ENCODE results near the gene TNKS2.
"Not testable (repeated sequence)": the region's sequence is repeated elsewhere in the genome, so short reads cannot be mapped to it uniquely, and the experiment has no call there.

The TNKS2 gene

DNA sequence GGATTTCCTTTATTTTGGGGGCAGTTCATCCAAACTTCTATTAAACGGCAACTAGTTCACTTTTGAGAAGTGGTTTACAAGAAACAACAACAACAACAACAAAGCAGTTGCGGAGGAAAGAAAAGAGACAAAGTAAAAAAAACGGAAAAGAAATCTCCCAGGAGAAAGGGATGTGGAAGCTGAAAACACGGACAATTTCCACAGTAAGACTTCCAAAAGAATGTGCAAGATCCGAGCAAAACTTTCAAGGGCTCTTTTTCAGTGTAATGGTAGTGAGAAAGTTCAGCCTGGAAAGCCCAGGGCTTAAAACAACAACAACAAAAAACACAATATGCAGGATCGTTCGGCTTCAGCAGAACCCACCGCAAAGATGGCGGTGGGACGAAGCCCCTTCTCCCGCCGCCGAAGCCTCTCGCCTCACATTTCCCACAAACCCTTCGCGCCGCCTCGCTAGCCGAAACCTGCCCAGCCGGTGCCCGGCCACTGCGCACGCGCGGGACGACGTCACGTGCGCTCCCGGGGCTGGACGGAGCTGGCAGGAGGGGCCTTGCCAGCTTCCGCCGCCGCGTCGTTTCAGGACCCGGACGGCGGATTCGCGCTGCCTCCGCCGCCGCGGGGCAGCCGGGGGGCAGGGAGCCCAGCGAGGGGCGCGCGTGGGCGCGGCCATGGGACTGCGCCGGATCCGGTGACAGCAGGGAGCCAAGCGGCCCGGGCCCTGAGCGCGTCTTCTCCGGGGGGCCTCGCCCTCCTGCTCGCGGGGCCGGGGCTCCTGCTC, at the start of gene TNKS2:
Gene TNKS2, plus strand, starts transcription at position 553 of the 775 bp plus-strand sequence. CDS start 265 bp downstream, outside the sequence.
- DNase-seq: peak; percentile 98

DNA sequence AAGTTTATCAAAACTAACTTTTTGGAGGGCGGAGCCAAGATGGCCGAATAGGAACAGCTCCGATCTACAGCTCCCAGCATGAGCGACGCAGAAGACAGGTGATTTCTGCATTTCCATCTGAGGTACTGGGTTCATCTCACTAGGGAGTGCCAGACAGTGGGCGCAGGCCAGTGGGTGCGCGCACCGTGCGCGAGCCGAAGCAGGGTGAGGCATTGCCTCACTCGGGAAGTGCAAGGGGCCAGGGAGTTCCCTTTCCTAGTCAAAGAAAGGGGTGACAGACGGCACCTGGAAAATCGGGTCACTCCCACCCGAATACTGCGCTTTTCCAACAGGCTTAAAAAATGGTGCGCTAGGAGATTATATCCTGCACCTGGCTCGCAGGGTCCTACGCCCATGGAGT, 48.6 kb upstream of the TNKS2 start:
- not testable (repeated sequence) for DNase-seq

DNA sequence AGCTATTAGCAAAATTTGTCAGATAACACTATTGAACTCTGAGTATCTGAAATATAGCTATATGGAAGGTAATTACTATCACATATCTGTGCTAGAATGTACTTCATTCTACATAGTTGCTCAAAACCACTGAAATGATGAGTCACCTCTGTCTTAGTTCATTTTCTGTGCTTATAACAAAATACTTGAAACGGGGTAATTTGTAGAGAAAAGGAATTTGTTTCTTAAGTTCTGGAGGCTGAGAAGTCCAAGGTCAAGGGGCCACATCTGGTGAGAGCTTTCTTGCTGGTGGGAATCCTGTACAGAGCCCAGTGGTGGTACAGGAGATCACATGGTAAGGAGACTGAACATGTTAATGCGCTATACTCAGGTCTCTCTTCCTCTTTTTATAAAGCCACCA, 41.9 kb upstream of the TNKS2 start:
- DNase-seq: peak; percentile 22

DNA sequence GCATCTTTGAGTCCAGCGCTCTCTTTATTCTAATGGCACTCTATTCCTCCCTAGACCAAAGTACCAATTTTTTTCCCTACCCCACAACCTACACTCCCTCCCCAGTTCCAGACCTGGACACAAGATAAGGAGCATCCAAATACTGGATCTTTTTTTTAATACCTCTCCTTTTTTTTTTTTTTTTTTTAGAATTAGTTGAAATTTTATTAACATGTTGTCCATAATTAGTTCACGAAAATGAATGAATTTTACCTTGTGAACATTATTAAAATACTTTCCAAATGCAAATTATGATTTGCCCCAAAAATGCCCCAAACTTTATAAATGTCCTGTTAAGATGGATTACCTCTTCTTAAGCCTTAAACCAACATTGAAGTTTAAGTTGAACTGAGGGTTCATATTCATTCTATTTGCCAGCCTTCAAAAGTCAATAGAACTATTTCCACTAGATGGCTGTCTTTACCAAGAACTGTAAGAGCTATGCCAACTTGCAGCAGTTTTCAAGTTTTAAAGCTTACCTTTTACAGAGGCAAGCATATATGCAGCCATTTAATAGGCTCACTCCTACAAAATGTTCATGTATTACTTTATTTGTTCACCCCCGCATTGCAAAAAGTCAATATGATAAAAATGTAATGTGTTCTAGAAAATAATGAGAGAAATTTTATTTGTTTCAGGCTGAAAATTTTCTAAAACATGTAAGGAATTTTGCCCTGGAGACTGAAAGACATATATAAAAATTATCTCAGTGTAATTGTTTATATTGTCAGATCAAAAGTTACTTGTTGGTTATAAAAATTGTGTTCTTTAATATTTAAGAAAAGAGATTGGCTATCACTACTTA, 39.7 kb upstream of the TNKS2 start:
- peak; percentile 88 for DNase-seq

DNA sequence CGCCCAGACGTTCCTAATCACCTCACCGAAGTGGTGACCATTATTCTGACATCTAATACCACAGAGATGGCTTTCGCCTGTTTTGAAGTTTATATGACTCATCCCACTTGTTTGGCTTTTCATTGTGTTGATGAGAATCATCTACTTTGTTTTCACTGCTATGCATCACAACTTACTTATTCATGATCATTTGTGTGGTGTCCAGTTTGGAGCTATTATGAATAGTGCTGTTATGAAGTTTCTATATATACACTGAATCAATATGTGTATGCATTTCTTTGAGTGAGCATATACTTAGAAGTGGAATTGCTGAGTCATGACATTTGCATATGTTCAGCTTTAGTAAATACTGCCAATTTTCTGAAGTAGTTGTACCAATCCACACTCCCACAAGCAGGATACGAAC, 38.6 kb upstream of the TNKS2 start:
- DNase-seq: peak; percentile 22

DNA sequence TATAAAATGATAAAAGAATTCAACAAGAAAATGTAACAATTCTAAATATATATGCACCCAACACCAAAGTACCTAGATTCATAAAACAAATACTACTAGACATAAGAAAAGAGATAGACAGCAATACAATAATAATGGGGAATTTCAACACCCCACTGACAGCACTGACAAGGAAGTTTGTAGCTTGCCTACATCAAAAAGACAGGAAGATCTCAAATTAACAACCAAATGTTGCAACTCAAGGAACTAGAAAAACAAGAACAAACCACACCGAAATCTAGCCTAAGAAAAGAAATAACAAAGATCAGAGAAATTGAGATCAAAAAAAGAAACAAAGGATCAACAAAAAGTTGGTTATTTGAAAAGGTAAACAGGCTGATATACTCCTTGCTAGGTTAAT, 36.5 kb upstream of the TNKS2 start:
- DNase-seq: peak; percentile 10

DNA sequence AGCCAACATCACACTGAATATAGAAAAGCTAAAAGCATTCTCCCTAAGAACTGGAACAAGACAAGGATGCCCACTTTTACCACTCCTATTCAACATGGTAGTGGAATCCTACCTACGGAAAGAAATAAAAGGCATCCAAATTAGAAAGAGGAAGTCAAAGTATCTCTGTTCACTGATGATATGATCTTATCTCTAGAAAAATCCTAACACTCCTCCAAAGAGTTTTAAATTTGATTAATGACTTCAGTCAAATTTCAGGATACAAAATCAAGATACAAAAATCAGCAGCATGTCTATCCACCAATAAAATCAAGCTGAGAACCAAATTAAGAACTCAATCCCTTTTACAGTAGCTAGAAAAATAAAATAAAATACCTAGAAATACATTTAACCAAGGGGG, 35.3 kb upstream of the TNKS2 start:
- peak; percentile 46 for DNase-seq

DNA sequence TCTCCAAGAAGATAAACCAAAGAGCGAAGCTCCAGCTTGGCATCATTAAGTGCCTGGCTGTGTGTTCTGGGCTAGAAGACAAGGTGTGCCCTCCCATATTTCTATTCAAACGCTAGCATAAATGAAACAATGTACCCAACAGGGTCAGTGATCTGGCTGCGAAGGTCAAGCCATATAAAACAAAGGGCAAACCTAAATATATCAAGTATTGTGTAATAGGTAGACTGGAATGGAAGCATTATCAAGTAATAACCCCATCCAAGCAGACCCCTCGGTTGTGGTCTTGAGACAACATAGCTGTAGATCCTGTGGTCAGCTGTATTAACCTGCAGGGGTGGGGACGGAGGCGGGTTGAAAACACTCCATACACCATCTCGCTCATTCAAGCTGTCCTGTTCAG, 31.6 kb upstream of the TNKS2 start:
- DNase-seq: no peak

DNA sequence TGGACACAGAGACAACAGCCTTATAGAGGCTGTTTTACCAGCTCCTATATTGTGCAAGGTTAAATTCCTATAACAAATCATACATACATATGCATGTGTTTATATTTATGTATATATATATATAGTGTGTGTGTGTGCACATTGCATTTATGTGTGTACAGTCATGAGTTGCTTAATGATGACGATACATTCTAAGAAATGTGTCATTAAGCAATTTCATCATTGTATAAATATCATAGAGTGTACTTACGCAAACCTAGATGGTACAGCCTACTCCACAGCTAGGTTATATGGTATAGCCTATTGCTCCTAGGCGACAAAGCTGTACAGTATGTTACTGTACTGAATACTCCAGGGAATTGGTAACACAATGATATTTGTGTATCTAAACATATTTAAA, 30.1 kb upstream of the TNKS2 start:
- DNase-seq: peak; percentile 6

DNA sequence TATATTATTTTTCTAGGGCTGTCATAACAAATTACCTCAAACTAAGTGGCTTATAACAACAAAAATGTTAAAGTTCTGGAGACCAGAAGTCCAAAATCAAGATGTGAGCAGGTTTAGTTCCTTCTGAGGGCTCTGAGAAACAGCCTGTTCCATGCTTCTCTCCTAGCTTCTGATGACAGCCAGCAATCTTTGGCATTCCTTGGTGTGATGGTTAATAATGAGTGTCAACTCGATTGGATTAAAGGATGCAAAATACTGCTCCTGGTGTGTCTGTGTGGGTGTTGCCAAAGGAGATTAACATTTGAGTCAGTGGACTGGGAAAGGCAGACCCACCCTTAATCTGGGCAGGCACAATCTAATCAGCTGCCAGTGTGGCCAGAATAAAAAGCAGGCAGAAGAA, 26.3 kb upstream of the TNKS2 start:
- peak; percentile 14 for DNase-seq

DNA sequence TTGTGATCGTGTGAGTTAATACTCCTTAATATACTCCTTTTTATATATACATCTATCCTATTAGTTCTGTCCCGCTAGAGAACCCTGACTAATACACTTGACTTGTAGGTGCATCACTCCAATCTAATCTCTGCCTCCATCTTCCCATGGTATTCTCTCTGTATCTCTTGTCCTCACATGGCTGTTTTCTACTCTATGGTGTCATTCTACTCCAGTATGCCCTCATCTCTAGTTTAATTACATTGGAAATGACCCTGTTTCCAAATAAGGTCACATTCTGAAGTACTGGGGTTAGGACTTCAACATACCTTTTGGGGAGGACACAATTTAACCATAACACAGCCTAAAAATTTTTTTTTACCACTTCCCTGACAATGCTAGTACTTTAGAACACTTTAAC, 25.8 kb upstream of the TNKS2 start:
- DNase-seq: no peak

DNA sequence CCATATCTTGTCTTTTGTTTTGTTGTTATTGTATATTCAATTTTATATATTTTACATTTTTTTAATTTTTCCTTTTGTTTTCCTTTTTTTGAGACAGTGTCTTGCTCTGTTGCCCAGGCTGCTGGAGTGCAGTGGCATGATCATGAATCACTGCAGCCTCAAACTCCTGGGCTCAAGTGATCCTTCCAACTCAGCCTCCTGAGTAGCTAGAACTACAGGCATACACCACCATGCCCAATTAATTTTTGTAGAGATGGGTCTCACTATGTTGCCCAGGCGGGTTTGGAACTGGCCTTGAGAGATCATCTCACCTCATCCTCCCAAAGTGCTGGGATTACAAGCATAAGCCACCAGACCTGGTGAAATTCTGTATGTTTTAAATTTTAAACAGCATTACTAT, 25.4 kb upstream of the TNKS2 start:
- no peak for DNase-seq

DNA sequence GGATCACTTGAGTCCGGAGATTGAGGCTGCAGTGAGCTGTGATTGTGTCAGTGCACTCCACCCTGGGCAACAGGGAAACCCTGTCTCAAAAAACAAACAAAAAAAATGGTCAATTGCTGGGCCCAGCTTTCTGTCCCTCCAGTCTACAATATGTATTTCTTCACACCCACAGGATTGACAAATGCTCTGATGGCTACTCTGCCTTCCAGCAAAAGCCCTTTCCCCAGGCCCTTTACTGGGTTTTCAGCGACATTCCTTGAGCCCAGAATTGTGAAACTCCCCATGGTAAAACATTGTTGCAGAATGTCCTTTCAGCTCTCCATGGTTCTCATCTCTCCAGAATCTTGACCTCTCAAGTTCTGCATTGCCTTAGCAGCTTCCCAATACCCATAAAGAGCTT, 23.7 kb upstream of the TNKS2 start:
- DNase-seq: no peak

DNA sequence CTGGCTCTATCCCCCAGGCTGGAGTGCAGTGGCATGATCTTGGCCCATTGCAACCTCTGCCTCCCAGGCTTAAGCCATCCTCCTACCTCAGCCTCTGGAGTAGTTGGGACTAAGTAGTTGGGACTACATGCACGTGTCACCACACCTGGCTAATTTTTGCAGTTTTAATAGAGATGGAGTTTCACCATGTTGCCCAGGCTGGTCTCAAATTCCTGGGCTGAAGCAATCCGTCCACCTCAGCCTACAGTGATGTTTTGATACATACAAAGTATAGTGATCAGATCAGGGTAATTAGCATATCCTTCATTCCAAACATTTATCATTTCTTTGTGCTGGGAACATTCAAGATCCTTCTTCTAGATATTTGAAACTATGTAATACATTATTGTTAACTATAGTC, 22.5 kb upstream of the TNKS2 start:
- DNase-seq: no peak

DNA sequence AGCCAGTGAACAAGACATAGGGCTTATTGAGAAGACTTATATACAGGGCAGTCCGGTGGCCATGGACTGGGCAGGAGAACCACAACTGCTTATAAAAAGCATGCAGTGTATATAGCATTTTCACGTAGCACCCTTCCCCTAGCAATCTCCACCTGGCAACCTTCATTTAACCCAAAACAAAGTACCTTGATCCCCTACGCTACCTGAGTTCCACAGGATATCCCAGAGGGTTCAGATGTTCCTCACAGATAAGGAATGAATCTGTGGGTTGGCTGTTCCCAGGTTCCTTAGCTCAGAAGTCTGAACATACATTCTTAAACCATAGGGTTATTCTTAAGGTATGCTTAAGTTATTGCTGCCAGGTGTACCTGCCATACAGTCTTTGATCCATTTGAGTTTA, 22.0 kb upstream of the TNKS2 start:
- DNase-seq: no peak

DNA sequence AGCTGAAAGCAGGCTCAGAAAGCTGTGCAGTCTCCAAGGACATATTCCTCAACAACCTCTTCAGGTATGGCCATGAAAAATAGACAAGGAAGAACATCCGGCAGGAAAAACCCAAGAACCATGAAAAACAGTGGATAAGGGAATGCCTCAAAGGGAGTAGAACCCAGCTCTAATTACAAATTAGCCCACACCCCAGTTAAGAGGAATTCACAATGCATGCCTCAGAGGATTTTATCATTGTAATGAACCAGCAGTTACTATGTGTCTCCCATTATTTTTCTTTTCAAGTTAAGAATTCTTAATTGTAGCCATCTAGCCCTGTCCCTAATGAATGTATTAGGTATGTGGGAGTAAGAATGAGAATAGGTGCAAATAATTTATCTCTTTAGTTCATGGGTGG, 19.7 kb upstream of the TNKS2 start:
- no peak for DNase-seq

DNA sequence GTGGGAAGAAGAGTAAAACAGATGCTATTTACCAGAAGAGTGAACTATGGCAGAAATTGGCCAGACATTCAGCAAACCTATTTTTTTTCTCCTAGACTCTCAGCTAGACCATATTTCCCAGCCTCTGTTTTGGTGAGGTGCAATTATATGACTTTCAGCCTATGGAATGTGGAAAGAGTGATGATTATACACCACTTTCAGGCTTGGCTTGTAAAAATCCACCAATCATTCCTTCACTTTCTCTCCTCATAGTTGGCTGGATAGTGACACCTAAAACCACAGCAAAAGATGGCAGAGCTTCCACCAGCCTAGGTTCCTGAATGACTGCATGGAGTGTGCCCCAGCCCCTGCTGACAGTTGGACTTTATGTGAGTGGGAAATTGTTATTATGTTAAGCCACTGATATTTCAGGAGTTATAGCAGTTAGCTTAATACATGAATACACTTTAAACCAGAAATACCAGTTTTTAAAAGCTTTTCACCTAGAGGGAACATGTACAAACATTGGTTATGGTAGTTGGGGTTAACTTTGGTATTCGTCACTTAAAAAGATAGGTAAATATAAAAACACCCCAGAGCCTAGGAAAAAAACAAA, 19.1 kb upstream of the TNKS2 start:
- no peak for DNase-seq

DNA sequence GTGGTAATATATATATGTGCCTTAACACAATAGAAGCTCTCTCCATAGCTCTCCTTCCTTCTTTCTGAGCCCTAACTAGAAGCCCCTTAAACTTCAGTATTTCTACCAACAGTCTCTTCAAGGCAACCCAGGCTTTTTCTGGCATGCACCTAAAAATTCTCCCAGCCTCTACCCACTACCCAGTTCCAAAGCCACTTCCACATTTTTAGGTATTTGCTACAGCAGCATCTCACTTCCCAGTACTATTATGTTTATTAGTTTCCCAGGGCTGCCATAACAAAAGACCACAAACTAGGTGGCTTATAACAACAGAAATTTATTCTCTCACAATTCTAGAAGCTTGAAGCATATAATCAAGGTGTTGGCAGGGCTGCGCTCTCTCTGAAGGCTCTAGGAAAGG, 15.7 kb upstream of the TNKS2 start:
- no peak for DNase-seq

DNA sequence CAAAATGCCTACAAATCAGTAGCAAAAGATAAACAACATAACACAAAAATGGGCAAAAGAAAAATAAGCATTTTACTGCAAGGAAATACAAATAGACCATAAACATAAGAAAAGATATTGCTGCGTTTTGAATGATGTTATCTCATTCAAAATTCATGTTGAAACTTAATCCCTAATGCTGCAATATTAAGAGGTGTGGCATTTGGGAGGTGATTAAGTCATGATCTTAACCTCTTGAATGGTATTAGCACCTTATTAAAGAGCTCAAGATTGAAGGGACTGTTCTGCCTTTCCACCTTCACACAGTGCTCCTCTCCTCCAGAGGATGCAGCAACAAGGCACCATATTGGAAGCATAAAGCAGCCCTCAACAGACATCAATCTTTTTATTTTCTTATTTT, 12.4 kb upstream of the TNKS2 start:
- DNase-seq: no peak

DNA sequence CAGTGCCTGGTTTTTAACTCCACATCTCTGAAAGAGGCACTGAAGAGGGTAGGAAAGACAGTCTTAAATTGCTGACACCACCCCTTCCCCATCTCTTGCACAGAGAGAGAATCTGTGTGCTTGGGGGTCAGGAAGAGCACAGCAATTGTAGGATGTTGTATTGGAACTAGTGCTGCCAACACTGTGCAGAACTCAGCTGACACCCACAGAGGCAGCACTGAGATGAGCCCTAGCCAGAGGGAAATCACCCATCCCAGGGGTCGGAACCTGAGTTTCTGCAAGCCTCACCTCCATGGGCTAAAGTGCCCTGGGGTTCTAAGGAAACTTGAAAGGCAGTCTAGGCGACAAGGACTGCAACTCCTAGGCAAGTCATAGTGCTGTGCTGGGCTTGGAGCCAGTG, 11.0 kb upstream of the TNKS2 start:
- DNase-seq: no peak

DNA sequence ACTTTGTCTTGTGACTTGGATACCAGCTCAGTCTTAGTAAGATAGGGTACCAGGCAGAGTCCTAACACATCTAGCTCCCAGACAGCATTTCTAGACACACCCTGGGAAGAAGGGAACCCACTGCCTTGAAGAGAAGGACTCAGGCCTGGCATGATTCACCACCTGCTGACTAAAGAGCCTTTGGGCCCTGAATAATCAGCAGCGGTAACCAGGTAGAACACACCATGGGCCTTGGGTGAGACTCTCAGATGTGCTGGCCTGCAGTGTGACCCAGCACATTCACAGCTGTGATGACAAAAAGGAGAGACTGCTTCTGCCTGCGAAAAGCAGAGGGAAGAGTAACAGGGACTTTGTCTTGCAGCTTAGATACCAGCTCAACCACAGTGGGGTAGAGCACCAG, 10.4 kb upstream of the TNKS2 start:
- no peak for DNase-seq

DNA sequence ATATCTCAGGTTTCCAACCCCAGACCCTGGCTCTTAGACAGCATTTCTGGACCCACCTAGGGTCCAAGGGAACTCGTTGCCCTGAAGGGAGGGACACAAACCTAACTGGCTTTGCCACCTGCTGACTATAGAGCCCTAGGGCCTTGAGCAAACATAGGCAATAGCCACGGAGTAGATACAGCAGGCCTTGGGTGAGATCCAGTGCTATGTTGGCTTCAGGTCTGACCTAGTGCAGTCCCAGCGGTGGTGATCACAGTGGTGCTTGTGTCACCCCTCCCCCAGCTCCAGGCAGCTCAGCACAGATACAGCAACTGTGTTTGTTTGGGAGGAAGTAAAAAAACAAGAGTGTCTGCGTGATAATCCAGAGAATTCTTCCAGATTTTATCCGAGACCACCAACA, 9.7 kb upstream of the TNKS2 start:
- no peak for DNase-seq

DNA sequence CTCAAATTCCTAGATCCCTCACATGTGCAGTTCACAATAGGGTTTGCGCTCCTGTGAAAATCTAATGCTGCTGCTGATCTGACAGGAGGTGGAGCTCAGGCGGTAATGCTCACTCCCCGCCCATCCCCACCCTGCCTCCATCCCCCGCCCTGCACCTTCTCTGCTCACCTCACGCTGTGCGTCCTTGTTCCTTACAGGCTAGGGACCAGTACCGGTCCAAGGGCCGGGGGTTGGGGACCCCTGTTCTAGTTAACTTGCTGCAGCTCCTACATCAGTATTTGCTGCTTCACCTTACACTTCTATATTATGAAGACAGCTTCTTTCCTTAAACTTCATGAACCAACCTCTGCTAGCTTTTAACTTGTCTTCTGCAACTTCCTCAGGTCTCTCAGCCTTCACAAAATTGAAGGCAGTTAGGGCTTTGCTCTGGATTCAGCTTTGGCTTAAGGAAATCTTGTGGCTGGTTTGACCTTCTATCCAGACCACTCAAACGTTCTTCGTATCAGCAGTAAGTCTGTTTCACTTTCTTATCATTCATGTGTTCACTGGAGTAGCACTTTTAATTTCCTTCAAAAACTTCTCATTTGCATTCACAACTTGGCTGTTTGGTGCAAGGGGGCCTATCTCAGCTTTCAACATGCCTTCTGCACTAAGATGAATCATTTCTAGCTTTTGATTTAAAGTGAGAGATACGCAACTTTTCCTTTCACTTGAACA, 1.7 kb upstream of the TNKS2 start:
- peak; percentile 56 for DNase-seq

All from hematopoietic multipotent progenitor cell treated with erythropoietin and hydrocortisone succinate and interleukin-3 and kit ligand, for 4 days (in vitro differentiated cells).